ENCODE measurements around the gene KRT222.

Gene KRT222

DNA sequence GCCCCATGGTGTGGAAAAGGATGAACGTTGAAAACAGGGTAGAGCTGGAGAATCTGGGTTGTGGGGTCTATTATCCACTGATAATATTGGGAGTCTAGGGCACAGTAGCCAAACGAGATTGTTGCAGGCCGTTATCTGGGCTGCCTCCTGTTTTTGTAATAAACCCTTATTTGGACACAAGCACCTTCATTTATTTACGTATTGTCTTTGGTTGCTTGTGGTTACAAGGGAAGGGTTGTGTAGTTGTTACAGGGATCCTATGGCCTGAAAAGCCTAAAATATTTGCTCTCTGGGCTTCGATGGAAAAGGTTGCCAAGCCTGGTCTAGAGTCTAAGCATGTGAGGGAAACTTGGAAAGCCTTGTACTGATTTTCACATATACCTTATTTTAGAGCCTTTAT, 13.0 kb downstream of the KRT222 start:
- no peak for DNase-seq

DNA sequence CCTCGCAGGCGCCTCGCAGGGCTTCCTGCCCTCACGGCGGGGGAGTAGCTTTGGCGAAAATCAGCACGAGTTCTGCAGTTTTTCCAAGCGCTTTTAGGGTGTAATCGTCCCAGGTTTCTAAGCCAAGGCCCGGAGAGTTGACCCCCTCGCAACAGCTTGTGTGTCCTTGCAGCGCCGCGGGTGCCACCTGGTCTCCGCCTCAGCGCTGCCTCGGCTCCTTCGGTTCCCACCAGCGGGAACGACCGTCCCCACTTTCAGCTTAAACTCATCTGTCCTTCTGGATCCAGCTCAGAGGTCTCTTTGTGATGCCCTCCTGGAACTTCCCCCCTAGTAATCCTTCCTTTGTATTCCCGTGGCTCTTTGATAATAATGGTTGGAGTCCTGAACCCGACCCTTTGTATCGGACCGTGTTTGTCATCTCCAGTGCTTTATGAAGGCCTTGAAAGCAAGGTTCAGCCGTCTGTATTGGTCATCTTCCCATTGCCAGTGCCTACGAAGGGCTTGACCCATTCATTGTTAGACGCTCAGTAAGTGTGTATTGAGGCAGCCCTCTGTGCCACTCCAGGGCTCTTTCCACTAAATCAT, 16.5 kb downstream of the KRT222 start:
- DNase-seq: no peak

DNA sequence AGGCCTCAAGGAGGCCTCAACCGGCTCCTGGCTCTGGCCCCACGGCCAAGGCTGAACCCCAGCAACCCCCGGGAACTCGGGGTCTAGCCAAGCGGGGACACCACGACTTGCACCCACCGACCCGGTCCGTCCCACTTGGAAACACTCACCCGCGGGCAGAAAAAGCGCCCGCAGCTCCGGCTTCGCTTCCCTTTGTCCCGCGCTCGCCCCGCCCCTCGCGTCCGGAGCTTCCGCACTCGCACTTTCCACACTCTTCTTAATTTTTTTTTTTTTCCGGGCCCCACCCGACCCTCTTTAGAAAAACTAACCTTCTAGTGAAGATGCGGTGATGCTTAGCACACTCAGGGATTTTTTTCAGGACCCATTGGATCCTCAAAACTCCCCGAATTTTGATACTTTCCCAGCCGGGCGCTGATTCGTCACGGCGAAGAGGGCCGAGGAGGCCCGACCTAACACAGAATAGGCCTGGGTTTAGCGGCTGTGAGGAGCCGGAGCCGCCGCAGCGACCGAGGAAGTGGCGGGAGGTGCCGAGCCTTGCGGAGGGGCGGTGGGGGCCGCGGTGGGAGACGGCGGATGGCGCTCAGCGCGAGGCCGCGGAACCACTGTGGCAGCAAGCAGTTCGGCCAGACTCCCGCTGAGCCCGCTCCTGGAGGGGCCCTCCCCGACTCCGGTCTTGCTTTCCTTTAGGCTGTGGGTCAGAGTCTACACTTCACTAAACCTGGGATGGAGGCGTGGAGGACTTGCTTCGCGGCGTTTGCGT, 17.2 kb downstream of the KRT222 start, which contains the start of gene SMARCE1:
SMARCE1 (minus strand) TSS at position 195 of the 760 bp plus-strand sequence. CDS start 2,016 bp downstream, outside the sequence.
- peak; percentile 58 for DNase-seq

DNA sequence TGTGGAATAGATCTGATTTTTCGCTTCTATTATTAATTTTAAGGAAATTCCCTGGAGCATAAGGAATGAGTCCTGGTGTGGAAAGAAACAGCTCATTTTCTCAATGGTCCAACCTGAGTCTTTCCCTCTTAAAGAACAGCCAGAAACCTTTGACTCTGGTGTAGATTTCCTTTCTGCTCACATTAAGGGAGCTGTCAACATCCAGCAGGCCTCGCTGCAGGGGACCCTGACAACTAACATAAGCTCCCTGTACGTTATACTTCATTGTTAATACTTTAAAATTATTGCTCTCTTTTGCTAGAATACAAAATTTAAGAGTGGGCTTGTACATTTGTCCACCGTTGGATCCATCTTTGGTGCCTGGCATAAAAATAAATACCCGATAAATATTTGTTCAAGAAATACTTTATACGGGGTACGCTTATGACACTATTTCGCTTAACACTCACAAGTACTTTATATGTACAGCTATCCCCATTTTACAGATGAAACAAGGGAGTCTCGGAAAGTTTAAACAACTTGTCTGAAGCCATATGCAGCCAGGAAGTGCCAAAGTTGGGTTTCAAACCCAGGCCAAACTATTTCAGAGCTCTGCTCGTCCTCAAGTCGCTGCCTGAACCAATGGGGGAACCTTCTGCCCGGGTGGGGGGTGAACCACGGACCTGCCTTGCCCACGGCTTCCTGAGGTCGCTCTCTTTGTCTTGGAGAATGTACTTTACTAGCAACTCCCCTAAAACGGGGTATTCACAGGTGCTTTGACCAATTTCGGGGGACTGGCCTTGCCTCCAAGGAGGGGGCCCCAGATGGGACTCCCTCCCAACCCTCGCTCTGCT, 18.0 kb downstream of the KRT222 start:
- no peak for DNase-seq

DNA sequence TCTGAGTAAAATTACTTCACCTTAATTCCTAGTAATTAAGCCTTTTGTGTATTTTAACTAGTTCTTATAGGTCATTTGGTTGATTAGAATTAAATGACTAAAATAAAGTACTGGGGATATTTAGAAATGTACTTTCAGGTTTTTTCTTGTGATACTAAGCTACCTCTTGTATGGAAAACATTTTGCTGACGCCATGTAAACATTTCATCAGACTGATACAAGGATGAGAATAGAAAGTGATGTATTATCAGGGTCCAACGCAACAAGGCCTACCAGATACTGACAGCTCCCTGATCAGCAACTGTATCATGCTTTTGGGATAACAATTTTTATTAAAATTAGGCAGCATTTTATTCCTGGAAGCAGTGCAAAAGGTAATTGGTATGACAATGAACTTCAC, 19.0 kb downstream of the KRT222 start:
- no peak for DNase-seq

DNA sequence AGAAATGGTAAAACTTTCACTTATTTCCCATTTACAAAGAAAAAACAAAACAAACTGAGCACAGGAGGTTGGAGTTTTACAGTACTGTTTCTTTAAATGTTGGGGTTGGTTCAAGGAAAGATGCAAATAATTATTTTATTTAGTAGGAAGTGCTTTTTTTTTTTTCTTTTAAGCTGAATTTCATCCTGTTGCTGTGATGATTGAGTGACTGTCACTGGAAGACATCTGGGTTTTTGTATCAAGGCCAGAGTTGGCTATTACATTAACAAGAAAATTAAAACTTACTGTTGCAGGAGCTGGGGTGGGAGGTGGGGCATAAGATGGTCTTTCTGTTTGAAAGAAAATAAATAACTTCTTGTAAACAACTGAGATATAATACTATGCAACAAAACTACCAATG, 19.7 kb downstream of the KRT222 start:
- DNase-seq: no peak

DNA sequence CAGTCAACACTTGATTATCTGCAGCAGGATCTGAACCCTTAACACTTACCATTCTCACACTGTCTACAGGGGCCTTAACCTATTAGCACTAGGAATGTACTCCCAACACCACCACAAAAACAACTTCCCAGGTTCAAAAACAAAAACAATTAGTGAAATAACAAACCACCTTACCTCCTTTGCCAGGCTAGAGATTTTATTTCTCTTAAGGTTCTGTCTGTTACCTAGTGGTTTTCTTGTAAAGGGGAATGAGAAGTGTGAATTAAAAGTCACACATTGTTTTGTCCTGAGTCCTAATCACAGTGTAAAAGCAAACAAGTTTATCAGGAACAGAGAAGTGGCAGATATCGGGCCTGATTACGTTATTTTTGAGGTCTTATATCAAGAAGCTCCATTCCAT, 27.0 kb downstream of the KRT222 start:
- no peak for DNase-seq

DNA sequence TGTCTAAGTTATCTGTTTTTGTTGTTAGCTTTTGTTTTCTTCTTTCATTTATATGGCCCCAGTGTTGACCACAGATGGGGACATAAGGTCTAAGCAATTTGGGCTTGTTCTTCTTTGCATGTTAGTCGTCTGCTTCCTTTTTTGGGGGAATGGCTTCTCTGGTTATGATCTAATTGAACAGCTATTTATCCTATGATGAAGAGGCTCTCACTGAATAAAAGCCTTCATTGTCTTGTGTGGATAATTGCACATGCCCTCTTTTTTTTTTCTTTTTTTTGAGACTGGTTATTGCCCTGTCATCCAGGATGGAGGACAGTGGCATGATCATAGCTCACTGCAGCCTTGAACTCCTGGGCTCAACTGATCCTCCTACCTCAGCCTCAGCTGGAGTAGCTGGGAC, 31.1 kb downstream of the KRT222 start:
- no peak for DNase-seq

DNA sequence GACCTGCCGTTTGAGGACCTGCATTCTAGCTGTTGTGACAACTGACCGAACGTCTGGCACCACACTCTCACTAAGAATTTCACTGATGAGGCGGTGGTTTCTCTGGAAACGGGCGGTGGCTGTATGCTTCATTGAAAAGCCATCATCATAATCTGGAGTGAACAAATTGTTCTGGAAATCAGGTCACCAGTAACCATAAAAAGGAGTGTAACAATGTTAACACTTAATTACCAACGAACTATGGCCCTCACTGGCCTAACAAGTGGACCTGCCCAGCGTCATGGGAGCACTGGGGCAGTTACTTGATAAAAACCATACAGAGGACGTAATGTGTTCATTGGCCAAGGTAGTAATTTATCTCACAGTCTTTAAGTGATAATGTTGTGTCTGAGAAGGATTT, 32.8 kb downstream of the KRT222 start:
- DNase-seq: no peak

DNA sequence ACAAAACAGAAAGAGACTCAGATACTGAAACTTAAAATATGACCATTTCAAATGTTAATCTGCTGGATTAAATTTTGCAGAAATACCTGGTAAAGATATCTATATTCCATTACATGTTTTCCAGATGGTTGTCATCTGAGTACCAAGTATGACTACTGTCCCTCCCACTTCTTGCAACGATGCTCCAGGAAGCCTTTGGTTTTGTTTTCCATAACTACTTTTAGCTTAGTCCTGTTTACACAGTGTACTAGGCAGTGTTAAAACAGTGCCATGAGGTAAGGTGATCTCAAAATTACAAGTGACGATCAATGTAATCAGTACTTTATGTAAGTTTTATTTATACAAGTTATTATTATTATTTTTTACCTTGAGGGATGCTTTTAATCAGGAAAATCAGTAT, 35.1 kb downstream of the KRT222 start:
- no peak for DNase-seq

DNA sequence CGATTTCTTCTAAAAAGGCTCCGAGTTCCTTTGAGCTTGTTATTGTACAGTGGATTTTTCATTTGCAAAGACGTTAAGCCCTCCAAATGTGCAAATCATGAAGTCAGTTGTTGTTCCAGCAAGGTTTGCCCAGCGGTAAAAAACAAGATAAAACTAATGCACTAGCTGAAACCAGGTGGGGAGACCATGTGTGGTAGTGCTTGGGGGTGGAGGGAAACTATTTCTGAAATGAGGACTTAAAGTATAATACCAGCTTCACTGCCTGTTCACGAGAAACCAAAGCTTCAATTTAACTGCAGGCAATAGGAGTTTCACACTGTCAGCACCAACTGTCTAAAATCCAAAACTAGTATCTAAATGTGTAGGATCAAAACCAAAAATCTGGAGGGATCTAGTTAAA, 39.7 kb downstream of the KRT222 start:
- DNase-seq: no peak

DNA sequence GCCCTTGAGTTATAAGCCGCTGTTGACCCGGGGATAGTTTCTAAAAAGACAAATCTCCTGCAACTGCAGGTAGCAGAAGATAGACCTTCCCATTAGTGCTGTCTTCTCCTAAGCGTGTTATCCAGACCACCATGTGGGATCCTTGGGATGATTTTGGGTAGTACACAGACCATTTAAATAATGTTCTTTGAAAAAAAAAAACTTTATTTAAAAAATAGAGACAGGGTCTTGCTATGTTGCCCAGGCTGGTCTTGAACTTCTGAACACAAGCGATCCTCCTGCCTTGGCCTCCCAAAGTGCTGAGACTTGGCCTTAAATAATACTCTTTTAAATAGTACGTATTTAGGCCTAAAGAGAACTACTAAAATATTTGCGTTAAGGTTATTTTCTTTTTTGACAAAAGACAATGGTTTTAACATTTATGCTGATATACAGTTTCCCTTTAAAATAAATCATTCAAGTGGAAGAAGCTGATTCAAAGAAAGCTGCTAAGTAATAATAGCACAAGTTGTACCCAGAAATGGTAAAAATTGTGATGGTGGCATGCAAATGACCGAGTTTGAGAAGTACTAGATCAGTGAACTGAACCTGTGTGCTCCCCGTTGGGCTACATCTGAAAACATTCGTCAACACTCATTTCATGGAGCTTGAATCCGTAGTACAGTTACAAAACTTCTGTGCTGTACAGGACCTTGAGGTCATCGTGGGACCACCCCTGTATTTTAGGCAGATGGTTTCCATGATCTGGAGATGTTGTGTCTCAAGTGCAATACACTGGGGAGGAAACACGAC, 41.4 kb downstream of the KRT222 start:
- no peak for DNase-seq

DNA sequence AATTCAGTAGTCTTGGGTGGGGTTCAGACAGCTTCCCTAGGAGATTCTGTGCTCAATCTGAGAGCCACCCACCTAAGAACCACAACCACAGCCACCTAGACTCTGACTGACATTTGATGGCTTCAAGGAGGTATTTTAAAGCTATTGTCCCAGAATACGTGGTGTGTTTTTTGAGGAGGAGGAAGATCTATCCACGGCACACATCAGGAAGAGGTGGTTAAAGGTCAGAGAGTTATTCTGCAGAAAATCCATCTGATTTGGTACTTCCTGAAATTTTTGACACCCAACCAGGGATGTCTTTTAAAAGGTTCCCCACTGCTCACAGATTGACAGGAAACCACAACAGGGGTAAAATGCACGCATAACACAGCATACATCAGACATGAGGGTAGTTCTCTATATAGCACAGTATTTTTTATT, 42.5 kb downstream of the KRT222 start:
- no peak for DNase-seq

DNA sequence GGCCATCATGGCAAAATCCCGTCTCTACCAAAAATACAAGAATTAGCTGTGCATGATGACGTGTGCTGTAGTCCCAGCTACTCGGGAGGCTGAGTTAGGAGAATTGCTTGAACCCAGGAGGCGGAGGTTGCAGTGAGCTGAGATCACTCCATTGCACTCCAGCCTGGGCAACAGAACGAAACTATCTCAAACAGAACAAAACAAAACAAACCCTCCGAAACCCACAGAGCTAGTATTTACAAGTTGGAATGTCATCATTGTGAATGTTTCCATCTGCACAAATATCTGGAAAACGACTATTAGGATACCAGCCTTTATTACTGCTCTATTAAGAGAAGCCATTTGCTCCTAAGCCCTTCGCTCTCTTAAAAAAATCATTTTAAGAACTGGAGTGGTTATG, 43.4 kb downstream of the KRT222 start:
- DNase-seq: no peak

DNA sequence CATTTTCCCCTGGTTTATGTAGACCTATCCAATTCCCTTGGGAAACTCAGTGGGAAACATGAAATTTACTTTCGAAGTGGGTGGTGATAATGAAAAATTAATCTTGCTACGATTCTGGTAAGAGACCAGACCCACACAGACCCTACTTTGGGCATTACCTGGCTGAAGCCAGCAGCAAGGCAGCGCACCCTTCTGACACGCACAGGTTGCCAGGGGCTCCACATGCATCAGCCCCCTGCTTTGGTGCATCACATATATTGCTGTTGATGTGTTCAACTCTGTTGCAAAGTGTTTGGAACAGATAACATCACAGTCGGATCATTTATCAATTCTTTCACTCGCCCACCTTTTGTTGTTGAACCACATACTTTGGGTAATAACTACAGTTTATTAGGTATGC, 44.0 kb downstream of the KRT222 start:
- no peak for DNase-seq

DNA sequence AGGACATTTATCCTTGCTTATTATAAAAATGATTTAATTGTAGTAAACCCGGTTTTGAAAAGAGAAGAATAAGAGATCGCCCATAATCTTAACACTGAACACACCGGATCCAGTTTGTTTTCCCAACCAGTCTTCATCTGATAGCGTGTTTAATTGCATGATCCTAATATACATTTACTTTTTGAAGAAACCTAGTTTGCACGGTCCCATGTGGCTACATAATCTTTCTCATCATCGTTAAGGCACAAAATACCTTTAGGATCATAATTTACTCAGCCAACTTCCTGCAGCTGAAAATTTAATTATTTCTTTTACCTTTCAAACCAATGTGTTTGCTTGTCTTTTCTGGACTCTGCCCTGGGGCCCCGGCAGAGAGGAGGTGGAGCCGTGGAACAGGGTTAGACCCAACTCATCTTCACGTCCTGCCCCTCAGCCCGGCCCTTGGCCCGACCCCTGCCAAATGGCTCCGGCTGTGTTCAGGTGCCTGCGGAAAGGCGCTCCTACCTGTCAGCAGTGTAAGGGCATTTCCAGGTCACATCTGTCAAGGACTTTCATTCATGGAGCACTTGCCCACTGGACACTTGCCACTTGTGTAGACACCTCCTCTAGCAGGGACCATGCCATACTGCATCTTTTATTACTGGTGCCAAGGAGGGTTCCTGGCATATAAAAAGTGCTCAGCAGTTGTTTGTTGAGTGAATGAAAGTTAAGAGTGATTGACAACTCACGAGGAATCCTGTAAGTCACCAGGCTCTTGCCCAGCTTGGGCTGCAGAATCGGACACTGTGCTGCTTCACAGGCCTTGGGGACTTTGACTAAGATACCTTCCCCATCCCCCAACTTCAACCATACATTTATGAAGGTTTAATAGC, 46.0 kb downstream of the KRT222 start:
- DNase-seq: no peak

DNA sequence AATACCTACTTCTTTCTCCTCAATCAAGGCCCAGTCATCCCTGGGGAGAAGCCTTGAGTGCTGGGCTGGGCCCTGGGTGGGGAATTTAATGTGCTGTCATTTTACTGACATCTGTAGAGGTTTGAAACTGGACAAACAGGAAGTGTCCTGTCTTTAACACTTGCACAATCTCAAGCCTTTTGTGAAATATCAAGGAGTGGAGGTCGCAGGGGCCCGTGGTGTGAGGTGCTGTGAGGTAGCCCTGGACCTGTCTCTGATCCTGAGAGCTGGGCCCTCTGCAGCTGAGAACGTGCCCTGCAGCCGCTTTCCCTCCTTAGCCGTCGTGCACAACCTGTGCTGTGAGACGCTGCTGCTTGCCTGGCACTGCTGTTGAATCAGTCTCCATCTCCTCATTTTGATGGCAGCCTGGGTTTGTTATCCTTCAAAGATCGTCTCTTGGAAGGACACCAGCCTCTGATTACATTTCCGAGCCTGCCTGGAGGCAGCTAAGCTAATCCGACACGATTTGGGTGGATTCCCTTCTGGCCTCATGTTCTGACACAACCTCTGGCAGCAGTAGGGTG, 47.2 kb downstream of the KRT222 start:
- DNase-seq: no peak

DNA sequence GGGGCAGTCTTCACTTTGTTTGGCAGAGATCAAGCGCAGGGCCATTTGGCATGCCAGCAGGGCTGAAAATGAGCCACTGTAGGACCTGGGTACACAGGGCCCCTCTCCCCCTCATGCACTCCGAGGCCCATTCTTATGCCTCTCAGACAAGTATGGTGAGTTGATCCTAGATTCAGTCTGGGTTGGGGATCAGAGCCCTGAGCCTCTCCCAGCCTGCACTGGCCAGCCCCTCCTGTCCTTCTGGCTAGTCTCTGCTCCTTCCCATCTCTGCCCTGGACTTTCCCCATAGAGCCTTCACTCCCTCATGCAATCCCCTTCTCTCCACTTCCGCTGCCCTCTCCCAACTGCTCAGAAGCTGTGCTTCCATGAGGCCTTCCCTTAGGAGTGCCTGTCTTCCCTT, 48.4 kb downstream of the KRT222 start:
- DNase-seq: no peak

DNA sequence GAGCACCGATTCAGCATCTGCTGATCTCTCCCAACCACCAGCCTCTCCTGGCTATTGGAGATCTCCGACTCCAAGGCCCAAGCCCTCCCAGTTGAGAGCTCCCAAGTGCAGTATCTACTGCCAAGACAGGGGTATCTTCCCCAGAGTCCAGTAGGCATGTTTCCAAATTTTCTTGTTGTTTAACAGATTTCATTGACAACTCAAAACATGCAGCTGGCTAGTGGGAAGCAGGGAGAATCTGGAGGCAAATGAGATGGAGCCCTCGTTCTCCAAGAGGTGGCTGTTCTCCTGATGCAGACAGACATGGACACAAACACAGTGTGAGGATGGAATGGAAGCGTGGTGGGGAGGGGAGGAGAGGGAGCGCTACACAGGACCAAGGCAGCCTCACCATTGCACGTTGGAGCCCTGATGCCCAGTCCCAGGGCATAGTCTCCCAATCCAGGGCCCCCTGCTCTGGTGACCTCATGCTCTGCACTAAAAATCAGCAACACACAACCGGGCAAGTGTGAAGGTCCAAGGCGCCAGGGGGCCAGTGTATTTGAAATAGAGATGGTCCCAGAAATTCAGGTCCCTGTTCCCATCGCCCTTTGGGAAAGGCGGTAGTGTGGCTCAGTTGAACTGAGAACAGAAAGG, 49.0 kb downstream of the KRT222 start:
- no peak for DNase-seq

DNA sequence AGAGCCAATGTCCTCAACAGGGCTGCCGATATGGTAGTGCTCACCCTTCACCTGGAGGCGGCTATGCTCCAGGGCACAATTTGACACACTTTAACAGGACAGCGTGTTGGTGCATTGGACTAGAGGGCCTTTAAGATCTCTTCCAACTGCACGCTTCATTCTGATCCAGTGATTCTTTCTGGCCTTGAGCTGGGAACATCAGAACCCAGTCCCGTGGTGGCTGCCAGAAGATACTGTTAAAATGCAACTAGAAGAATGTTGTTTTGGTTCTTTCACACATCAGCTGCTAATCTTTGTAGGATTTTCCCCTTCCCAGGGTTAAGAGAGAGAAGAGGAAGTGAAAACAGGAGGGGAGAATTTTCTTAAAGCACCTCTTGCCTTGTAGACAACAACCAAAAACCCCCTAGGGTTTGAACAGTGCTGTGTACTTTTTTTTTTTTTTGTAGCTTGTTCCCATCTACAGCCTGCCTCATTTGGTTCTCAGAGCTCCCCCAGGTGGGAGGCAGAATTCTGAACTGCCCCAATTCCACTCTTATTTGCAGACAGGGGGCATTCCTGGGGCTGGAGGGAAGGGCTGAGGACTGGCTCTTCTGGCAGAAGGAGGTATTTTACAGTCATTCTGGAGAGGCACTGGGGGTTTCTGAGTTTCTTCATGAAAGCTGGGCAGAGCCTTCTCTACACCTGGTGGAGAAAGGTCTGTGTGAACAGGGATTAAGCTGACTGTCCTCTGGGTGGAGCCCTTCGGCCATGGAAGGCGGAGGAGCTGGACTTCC, 49.7 kb downstream of the KRT222 start:
- peak; percentile 41 for DNase-seq
